Measurements from ENCODE around the gene SSR4.

- TF ChIP-seq POLR2AphosphoS5 (IDR thresholded peaks at IDR 0.05; ENCODE audit: low read length) (no peak), CTCF (IDR thresholded peaks at IDR 0.05 in 2 of 3, conservative IDR thresholded peaks at IDR 0.05 in 1 of 3; ENCODE audit: control insufficient read depth in 2 of 3, extremely low read depth in 1 of 3, insufficient read depth in 1 of 3, low read depth in 3 of 3, low read length in 3 of 3) (no peak), HDAC2 (IDR thresholded peaks at IDR 0.05) (no peak), ATF2 (IDR thresholded peaks at IDR 0.05; ENCODE audit: low read length) (no peak), EP300 (IDR thresholded peaks at IDR 0.05; ENCODE audit: borderline replicate concordance in 1 of 2, control insufficient read depth in 1 of 2, low read depth in 2 of 2, low read length in 2 of 2) (no peak), GABPA (IDR thresholded peaks at IDR 0.05; ENCODE audit: low read depth) (no peak), NR2C1 (IDR thresholded peaks at IDR 0.05) (no peak), TAF1 (IDR thresholded peaks at IDR 0.05; ENCODE audit: borderline replicate concordance, low read depth, low read length) (no peak), CHD4 (IDR thresholded peaks at IDR 0.05) (no peak), RFX5 (IDR thresholded peaks at IDR 0.05; ENCODE audit: low read depth, low read length) (no peak), POLR2A (IDR thresholded peaks at IDR 0.05; ENCODE audit: low read depth, low read length) (no peak), YBX1 (IDR thresholded peaks at IDR 0.05) (no peak), CREM (IDR thresholded peaks at IDR 0.05; ENCODE audit: low read depth) (no peak), GATAD2B (conservative IDR thresholded peaks at IDR 0.05; ENCODE audit: low read depth) (no peak)
Observed at GRCh38 chrX:153769158-153769864, 25.2 kb upstream of the SSR4 start.

All from GM12878 (cell line).